Aorta (tissue), 5 donors: ENCODE data around the gene NR2E1. TPM values are rescaled to one million over a fixed set of nuclear protein-coding genes. Genes with fewer than 3 reads are reported as not detected.

ENCODE experiments used
- ATAC-seq: fragments of 200-7000 bp; cut with Tn5 transposase; one replicate; pipeline ENCODE4 v1.9.1; 2022; ENCODE audit warnings: moderate library complexity; ENCODE audit not compliant: low FRiP score
- DNase-seq, 2 donors: peaks; one replicate each; pipeline ENCODE4 v3.0.0-alpha.2; 2020
- H3K27ac ChIP-seq, 2 donors: one replicate each; pipeline ENCODE4 v1.5.1; 2013; ENCODE audit warnings: low read length in 2 of 2, mild to moderate bottlenecking in 2 of 2, moderate library complexity in 2 of 2, control low read depth in 1 of 2, inconsistent platforms in 1 of 2, low read depth in 1 of 2
- H3K27me3 ChIP-seq, 2 donors: one replicate each; pipeline ENCODE4 v1.6.1; 2013; ENCODE audit warnings: control low read depth in 1 of 2, low read length in 1 of 2, mild to moderate bottlenecking in 1 of 2, moderate library complexity in 1 of 2; ENCODE audit not compliant: insufficient read depth in 2 of 2, control insufficient read depth in 1 of 2
- H3K36me3 ChIP-seq, 2 donors: one replicate each; pipeline ENCODE4 v1.6.1; 2013; ENCODE audit warnings: control low read depth in 1 of 2, low read length in 1 of 2, mild to moderate bottlenecking in 1 of 2; ENCODE audit not compliant: insufficient read depth in 2 of 2, control insufficient read depth in 1 of 2
- H3K4me1 ChIP-seq, 2 donors: one replicate each; pipeline ENCODE4 v1.6.1; 2013; ENCODE audit warnings: low read length in 2 of 2, control low read depth in 1 of 2, mild to moderate bottlenecking in 1 of 2, moderate library complexity in 1 of 2; ENCODE audit not compliant: insufficient read depth in 2 of 2, control insufficient read depth in 1 of 2
- H3K4me3 ChIP-seq, 2 donors: one replicate each; pipeline ENCODE4 v1.5.1; 2013; ENCODE audit warnings: low read length in 2 of 2, control low read depth in 1 of 2, mild to moderate bottlenecking in 1 of 2
- H3K9me3 ChIP-seq: one replicate; pipeline ENCODE4 v1.6.1; 2013; ENCODE audit warnings: mild to moderate bottlenecking, low read length; ENCODE audit not compliant: control insufficient read depth
- WGBS, 2 donors: extraction: QIAGEN DNeasy Blood & Tissue Kit; methylation state at CpG; one replicate each; pipeline ENCODE4 v1.1.7; 2013; 5-methylcytosine and 5-hydroxymethylcytosine counted together
- intact Hi-C, 2 donors: fragments of 100-400 bp; cut with DNase I; formaldehyde crosslinking; loops; one replicate each; pipeline versions ENCODE4 v1.14.2 to v1.15.0; 2022
- polyA plus RNA-seq, 2 donors: library from polyadenylated mRNA; stranded (reverse); fragments of 200-250 nt; gene quantifications; one replicate each; pipeline ENCODE4 v1.2.3, GENCODE V29; 2013
- total RNA-seq, 2 donors: library from RNA; stranded (reverse); fragmentation: NEBNext Ultra II Directional; extraction: Animal tissue kit (Norgen Biotek cat#: 25700); gene quantifications; one replicate each; pipeline ENCODE4 v1.2.1, GENCODE V29; 2021
- donor health status: healthy with polysubstance abuse.
- donor health status: Bipolar disorder and iron deficiency.
- donor health status: DM: no; HTN: no; CAD: no.
- donor health status: DM: no; HTN: no; CAD: no.
- donor health status: DM: yes; HTN: yes; CAD: no.

The NR2E1 gene
- total and polyA plus RNA-seq, 4 donors: not detected

DNA sequence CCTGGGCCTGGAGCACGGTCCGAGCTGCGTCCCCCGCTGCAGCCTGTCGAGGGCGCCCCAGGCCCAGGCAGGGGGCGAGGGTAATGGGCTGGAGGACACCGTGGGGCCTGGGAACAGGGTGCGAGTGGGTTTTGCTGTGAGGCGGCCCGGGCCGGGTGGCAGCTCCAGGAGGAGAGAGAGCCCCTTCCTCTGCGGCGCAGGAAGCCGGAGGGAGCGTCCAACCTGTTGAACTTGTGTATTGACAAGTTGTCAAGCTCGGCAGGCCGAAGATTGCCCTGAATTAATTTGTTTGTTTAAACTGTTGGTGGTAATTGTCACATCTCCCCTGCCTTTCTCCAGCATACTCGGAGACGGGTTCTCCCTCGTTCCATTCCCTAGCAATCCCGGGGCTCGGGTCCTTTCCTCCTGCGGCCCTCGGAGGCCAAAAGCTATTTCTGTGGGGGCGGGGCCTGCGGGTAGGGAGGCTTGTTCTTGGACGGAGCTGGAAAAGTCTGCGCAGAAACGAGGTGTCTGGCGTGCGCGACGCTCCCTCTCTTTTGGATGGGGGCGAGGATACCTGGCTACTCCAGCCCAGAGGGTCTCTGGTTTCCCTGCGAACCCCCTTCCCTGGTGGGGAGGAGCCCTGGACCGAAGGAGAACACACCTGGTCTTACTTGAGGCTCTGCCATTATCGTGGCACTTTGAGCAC, 9.9 kb downstream of the NR2E1 start:
- H3K4me1 ChIP-seq: no peaks in the 10 kb centered on the region
- H3K27me3 ChIP-seq: peaks cover 0 to 3% of the 10 kb centered on the region in 2 donors
- 3% methylated on average over 38 of the region's 38 CpGs for WGBS, 2 donors
- ATAC-seq (no peak), DNase-seq (no peak)
- intact Hi-C loops: no loop called here
- peaks cover 2% of the 10 kb centered on the region for H3K9me3 ChIP-seq
- no peaks in the 10 kb centered on the region for H3K36me3 ChIP-seq
- no peak overlapping the region for H3K4me3 ChIP-seq
- H3K27ac ChIP-seq: no peak overlapping the region

DNA sequence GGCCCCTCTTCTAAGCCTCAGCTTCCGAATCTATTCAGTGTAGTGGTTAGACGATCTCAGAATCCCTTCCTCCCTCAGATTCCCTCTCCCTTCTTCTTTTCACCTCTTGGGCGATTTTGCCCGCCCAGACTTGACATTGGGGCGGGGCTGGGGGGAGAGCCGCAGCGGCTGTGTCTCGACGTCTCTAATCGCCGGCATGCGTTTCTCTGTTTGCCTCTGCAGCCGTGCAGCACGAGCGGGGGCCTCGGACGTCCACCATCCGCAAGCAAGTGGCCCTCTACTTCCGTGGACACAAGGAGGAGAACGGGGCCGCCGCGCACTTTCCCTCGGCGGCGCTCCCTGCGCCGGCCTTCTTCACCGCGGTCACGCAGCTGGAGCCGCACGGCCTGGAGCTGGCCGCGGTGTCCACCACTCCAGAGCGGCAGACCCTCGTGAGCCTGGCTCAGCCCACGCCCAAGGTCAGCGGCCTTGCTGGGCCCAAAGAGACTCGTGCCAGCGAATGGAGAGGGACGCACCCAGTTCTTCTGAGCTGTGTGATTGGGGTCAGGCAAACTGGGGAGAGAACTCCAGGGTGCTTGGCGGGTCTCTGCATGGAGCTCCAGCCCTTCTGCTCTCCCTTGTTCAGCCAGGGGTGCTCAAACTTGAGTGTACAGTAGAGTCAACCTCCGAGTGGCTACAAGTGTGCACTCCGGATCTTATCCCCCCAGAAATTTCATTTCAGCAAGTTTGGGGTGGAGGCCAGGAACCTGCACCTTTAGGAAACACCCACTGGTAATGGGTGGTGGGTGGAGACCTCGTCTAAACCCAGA, 10.7 kb downstream of the NR2E1 start:
- DNase-seq: no peak
- intact Hi-C loops: no loop called here
- WGBS, 2 donors: 9 to 12% methylated on average over 46 of the region's 46 CpGs
- no peaks in the 10 kb centered on the region for H3K4me1 ChIP-seq
- H3K27me3 ChIP-seq: peaks cover 0 to 4% of the 10 kb centered on the region in 2 donors
- no peak overlapping the region for H3K27ac ChIP-seq
- no peak overlapping the region for H3K4me3 ChIP-seq
- ATAC-seq: no peak
- no peaks in the 10 kb centered on the region for H3K36me3 ChIP-seq
- peaks cover 2% of the 10 kb centered on the region for H3K9me3 ChIP-seq

DNA sequence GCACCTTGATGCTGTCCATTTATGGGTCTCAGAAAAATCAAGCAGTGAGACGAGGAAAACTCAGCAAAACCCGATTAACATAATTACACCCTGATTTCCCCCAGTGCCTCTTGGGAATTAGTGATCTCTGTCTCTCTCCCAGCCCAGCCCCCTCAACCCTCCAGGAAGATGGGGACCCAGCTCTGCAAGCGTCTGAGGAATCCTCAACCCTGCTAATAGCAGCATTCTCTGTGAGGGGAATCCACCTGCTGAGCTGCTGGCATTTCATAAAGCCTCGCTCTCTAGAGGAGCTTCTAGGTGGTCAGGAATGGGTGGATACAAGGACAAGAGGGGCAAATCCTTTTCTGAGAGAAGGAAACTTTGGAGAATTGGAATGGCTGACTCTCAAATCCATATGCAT, 13.9 kb downstream of the NR2E1 start:
- DNase-seq (no peak), ATAC-seq (no peak)
- Histone ChIP-seq H3K36me3 (no peaks in the 10 kb centered on the region), H3K4me1 (no peaks in the 10 kb centered on the region), H3K9me3 (no peaks in the 10 kb centered on the region), H3K27me3 (peaks cover 0 to 2% of the 10 kb centered on the region in 2 donors), H3K27ac (no peak overlapping the region), H3K4me3 (no peak overlapping the region)
- WGBS, 2 donors: 18 to 21% methylated on average over 4 of the region's 4 CpGs
- intact Hi-C loops: no loop called here

DNA sequence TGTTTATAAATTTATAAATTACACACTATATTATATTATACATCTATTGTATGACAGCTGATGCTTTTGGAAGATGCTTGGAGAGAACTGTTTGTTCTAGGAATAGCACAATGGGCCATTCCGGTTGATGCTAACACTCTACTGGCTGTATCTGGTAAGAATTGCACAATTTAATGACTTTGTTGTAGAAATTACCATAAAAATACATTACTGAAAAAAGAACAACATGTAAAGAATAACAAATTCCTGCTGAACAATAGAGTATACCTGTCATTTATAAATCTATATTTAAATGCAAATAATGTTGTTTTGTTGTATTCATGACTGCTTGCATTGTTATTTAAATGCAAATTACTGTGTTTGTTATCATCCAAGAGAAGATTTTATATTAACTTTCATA, 14.4 kb downstream of the NR2E1 start:
- Histone ChIP-seq H3K4me1 (no peaks in the 10 kb centered on the region), H3K9me3 (no peaks in the 10 kb centered on the region), H3K4me3 (no peak overlapping the region), H3K27me3 (peaks cover 0 to 2% of the 10 kb centered on the region in 2 donors), H3K36me3 (no peaks in the 10 kb centered on the region), H3K27ac (no peak overlapping the region)
- DNase-seq (no peak), ATAC-seq (no peak)
- intact Hi-C loops: no loop called here
- 25 to 33% methylated on average over 1 of the region's 1 CpG for WGBS, 2 donors

DNA sequence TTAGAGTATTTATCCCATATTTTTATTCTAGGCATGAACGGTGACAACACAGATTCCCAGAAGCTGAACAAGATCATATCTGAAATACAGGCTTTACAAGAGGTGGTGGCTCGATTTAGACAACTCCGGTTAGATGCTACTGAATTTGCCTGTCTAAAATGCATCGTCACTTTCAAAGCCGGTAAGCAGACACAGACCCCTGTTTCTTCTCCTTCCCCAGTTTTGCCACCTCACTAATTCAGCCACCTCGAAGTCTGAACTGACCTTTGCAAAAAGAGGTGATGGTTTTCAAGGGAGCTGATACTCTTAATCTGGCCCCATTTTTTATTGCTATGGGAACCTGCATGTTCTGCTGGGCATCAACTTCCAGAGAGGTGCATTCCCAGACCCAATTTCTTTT, 15.0 kb downstream of the NR2E1 start:
- 52 to 54% methylated on average over 6 of the region's 6 CpGs for WGBS, 2 donors

DNA sequence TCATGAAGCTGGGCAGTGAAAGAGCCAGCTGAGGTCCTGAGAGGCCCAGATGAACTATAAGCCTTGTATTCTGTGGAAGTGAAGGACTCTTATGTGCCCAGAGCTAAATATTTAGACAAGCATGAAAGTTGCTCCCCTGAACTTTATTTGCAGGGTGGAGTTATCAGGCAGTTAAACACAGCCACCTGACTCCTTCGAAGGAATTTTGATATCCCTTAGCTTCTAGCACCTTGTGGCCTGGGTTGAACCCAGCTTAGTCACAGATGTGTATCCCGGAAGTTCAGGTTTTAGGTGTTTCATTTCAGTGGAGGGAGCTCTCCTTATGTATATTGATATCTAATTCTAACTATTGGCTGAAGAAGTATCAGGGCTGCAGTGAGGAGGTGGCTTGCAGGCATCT, 20.4 kb downstream of the NR2E1 start:
- no peak for DNase-seq
- no peaks in the 10 kb centered on the region for H3K36me3 ChIP-seq
- intact Hi-C loops: no loop called here
- H3K9me3 ChIP-seq: no peaks in the 10 kb centered on the region
- no peaks in the 10 kb centered on the region for H3K4me1 ChIP-seq
- H3K27me3 ChIP-seq: no peaks in the 10 kb centered on the region
- WGBS, 2 donors: 71 to 78% methylated on average over 2 of the region's 2 CpGs
- H3K4me3 ChIP-seq: no peak overlapping the region
- ATAC-seq: no peak
- H3K27ac ChIP-seq: no peak overlapping the region

More for the DNA sequence above, 15.0 kb downstream of the NR2E1 start:
- DNase-seq (no peak), ATAC-seq (no peak)
- intact Hi-C loops: no loop called here
- Histone ChIP-seq H3K9me3 (no peaks in the 10 kb centered on the region), H3K36me3 (no peaks in the 10 kb centered on the region), H3K27me3 (peaks cover 0 to 2% of the 10 kb centered on the region in 2 donors), H3K27ac (no peak overlapping the region), H3K4me1 (no peaks in the 10 kb centered on the region), H3K4me3 (no peak overlapping the region)

DNA sequence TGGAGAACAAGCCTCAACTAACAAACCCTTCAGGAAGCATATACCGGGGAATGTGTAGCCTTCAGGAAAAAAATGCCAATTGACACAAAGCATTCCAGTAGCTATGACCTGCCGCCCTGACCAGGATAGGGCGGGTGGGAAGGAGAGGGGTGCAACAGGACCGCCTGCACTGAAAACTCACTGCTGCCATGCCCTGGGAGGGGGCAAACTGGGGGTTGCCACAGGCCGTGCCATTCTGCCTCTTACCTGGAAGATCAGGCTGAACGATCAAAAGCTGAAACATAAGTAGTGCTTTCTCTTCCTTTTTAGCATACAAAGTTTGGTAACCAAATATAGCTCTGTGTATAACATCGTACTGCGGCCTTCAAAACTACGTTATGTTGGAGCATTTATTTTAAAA, 21.7 kb downstream of the NR2E1 start:
- H3K4me1 ChIP-seq: no peaks in the 10 kb centered on the region
- no peak overlapping the region for H3K4me3 ChIP-seq
- H3K27me3 ChIP-seq: no peaks in the 10 kb centered on the region
- H3K9me3 ChIP-seq: no peaks in the 10 kb centered on the region
- intact Hi-C loops: no loop called here
- no peak overlapping the region for H3K27ac ChIP-seq
- no peaks in the 10 kb centered on the region for H3K36me3 ChIP-seq
- WGBS, 2 donors: 85 to 89% methylated on average over 9 of the region's 9 CpGs
- DNase-seq (no peak), ATAC-seq (no peak)

DNA sequence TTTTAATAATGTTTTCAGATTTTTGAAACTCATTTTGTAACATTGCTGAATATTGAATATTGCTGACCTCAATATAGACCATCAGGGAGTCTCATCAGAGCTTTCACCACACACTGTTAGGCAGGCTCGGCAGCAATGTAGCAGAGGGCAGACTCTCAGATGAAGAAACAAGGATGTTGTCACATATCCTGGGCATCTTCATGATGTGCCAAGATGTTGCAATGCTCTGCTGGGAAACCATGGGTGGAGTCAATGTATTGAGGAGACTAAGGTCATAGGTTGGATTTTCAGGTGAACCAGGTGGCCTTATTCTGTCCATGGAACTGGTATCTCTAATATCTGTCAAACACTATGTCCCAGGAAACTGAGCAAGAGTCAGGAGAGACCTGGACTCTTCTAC, 27.3 kb downstream of the NR2E1 start:
- no peak for DNase-seq
- H3K9me3 ChIP-seq: no peaks in the 10 kb centered on the region
- 93 to 94% methylated on average over 1 of the region's 1 CpG for WGBS, 2 donors
- ATAC-seq: no peak
- intact Hi-C loops: no loop called here
- no peaks in the 10 kb centered on the region for H3K4me1 ChIP-seq
- no peaks in the 10 kb centered on the region for H3K27me3 ChIP-seq
- H3K27ac ChIP-seq: no peak overlapping the region
- no peaks in the 10 kb centered on the region for H3K36me3 ChIP-seq
- H3K4me3 ChIP-seq: no peak overlapping the region

DNA sequence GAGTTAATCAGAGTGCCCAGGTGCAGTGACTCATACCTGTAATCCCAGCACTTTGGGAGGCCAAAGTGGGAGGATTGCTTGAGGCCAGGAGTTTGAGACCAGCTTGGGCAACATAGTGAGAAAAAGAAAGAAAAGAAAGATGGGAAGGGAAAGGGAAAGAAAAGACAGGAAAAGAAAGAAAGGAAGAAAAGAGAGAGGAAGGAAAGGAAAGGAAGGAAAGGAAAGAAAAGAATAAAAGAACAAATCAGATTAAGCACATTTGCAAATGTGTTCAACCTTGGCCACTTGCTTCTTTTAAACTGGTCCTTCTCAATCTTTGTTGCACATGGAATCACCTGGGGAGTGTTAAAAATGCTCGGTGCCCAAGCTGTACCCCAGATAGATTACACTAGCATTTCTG, 28.0 kb downstream of the NR2E1 start:
- ATAC-seq (no peak), DNase-seq (no peak)
- no peaks in the 10 kb centered on the region for H3K4me1 ChIP-seq
- 70 to 83% methylated on average over 1 of the region's 1 CpG for WGBS, 2 donors
- intact Hi-C loops: no loop called here
- H3K4me3 ChIP-seq: no peak overlapping the region
- no peak overlapping the region for H3K27ac ChIP-seq
- no peaks in the 10 kb centered on the region for H3K27me3 ChIP-seq
- H3K36me3 ChIP-seq: no peaks in the 10 kb centered on the region
- H3K9me3 ChIP-seq: no peaks in the 10 kb centered on the region
